IMR-90 (cell line): ENCODE measurements around the gene EXT2. TPM values are rescaled to one million over a fixed set of nuclear protein-coding genes. Genes with fewer than 3 reads are reported as not detected.

Experiments used
- ATAC-seq: fragments of 200-7000 bp; cut with Tn5 transposase; 2 replicates; pipeline ENCODE4 v1.9.1; 2020; ENCODE audit warnings: low read depth, mild to moderate bottlenecking, moderate library complexity
- BruUV-seq: library from RNA; stranded (reverse); fragments of 400-500 nt; replicated peaks from 2 replicates; lab custom pipeline; 2021; lab: Mats Ljungman, UMichigan
- CTCF ChIA-PET: fragments of 300-600 bp; formaldehyde crosslinking; extraction: SDS; loops from one replicate; lab custom pipeline; 2021; ENCODE audit warnings: antibody characterized with exemption; lab: Yijun Ruan, JAX
- POLR2A ChIA-PET: fragments of 300-600 bp; sonication (Branson Sonifier 250); formaldehyde crosslinking; loops from one replicate; lab custom pipeline; 2022; ENCODE audit warnings: antibody characterized with exemption; ENCODE audit not compliant: unreplicated experiment; lab: Charles Lee
- DNase-seq: peaks from one replicate; pipeline ENCODE4 v3.0.0; 2013
- H2AFZ ChIP-seq: replicated peaks from 2 replicates; pipeline ENCODE3; 2013; ENCODE audit warnings: low read length, mild to moderate bottlenecking; ENCODE audit not compliant: poor library complexity
- H2AK5ac ChIP-seq: 2 replicates; pipeline ENCODE4 v1.6.1; 2013; ENCODE audit warnings: low read depth, low read length, inconsistent platforms
- H2AK9ac ChIP-seq: replicated peaks from 2 replicates; pipeline ENCODE3; 2013; ENCODE audit warnings: mild to moderate bottlenecking, low read depth, low read length, moderate library complexity; ENCODE audit not compliant: poor library complexity
- H2BK120ac ChIP-seq: 2 replicates; pipeline ENCODE4 v1.6.1; 2013; ENCODE audit warnings: low read depth, low read length, inconsistent platforms
- H2BK15ac ChIP-seq: 3 replicates; pipeline ENCODE4 v1.6.1; 2013; ENCODE audit warnings: low read depth, low read length, inconsistent platforms
- H2BK20ac ChIP-seq: 2 replicates; pipeline ENCODE4 v1.6.1; 2013; ENCODE audit warnings: low read depth, mild to moderate bottlenecking, inconsistent platforms, low read length, moderate library complexity
- H2BK5ac ChIP-seq: 2 replicates; pipeline ENCODE4 v1.6.1; 2013; ENCODE audit warnings: mild to moderate bottlenecking, low read depth, low read length, inconsistent platforms; ENCODE audit not compliant: poor library complexity, severe bottlenecking
- H3K14ac ChIP-seq: replicated peaks from 2 replicates; pipeline ENCODE4 v1.6.1; 2013; ENCODE audit warnings: low read depth, low read length, inconsistent platforms
- H3K18ac ChIP-seq: 2 replicates; pipeline ENCODE4 v1.6.1; 2013; ENCODE audit warnings: low read depth, low read length, control low read depth
- H3K23ac ChIP-seq: 2 replicates; pipeline ENCODE4 v1.6.1; 2013; ENCODE audit warnings: low read depth, low read length, inconsistent platforms
- H3K27ac ChIP-seq: 2 replicates; pipeline ENCODE4 v1.5.1; 2013; ENCODE audit warnings: mild to moderate bottlenecking, control low read depth, low read length; ENCODE audit not compliant: insufficient read depth
- H3K27me3 ChIP-seq: 2 replicates; pipeline ENCODE4 v1.6.1; 2013; ENCODE audit warnings: low read length; ENCODE audit not compliant: control insufficient read depth, insufficient read depth
- H3K36me3 ChIP-seq: 2 replicates; pipeline ENCODE4 v1.6.1; 2013; ENCODE audit warnings: low read length, mixed read lengths; ENCODE audit not compliant: control insufficient read depth, insufficient read depth
- H3K4ac ChIP-seq: 2 replicates; pipeline ENCODE4 v1.6.1; 2013; ENCODE audit warnings: low read depth, low read length, inconsistent platforms
- H3K4me1 ChIP-seq: 2 replicates; pipeline ENCODE4 v1.6.1; 2013; ENCODE audit warnings: low read length, mixed read lengths; ENCODE audit not compliant: control insufficient read depth, insufficient read depth
- H3K4me2 ChIP-seq: 2 replicates; pipeline ENCODE4 v1.6.1; 2013; ENCODE audit warnings: low read depth, mild to moderate bottlenecking, control low read depth, low read length, moderate library complexity
- H3K4me3 ChIP-seq: 2 replicates; pipeline ENCODE4 v1.5.1; 2013; ENCODE audit warnings: low read depth, mild to moderate bottlenecking, control low read depth, low read length, moderate library complexity; ENCODE audit not compliant: insufficient read depth
- H3K56ac ChIP-seq: 2 replicates; pipeline ENCODE4 v1.6.1; 2013; ENCODE audit warnings: low read length, inconsistent platforms; ENCODE audit not compliant: insufficient read depth; ENCODE audit errors: extremely low read depth
- H3K79me1 ChIP-seq, 2 experiments: 2 replicates each; pipeline ENCODE4 v1.6.1; 2013; ENCODE audit warnings: low read length in 2 of 2, inconsistent platforms in 1 of 2, low read depth in 1 of 2
- H3K9ac ChIP-seq: 2 replicates; pipeline ENCODE4 v1.6.1; 2013; ENCODE audit warnings: low read depth, low read length, control low read depth
- H3K9me1 ChIP-seq: 2 replicates; pipeline ENCODE4 v1.6.1; 2013; ENCODE audit warnings: low read length, inconsistent platforms; ENCODE audit not compliant: insufficient read depth
- H3K9me3 ChIP-seq: 2 replicates; pipeline ENCODE4 v1.6.1; 2013; ENCODE audit warnings: low read length; ENCODE audit not compliant: control insufficient read depth, insufficient read depth
- H4K20me1 ChIP-seq: 2 replicates; pipeline ENCODE4 v1.6.1; 2013; ENCODE audit warnings: low read length, inconsistent platforms; ENCODE audit not compliant: insufficient read depth
- H4K5ac ChIP-seq: 2 replicates; pipeline ENCODE4 v1.6.1; 2013; ENCODE audit warnings: mild to moderate bottlenecking, low read depth, low read length, control low read depth
- H4K8ac ChIP-seq, 2 experiments: 2 replicates each; pipeline ENCODE4 v1.6.1; 2013; ENCODE audit warnings: low read depth in 2 of 2, low read length in 2 of 2, control low read depth in 1 of 2, inconsistent platforms in 1 of 2
- H4K91ac ChIP-seq: 2 replicates; pipeline ENCODE4 v1.6.1; 2013; ENCODE audit warnings: low read depth, low read length, inconsistent platforms; ENCODE audit not compliant: insufficient read depth
- CHD1 ChIP-seq: IDR thresholded peaks from 2 replicates; pipeline ENCODE4 v1.6.1; 2012; ENCODE audit warnings: low read depth, low read length, improper control_type of control experiment
- MAFK ChIP-seq: IDR thresholded peaks from 2 replicates; pipeline ENCODE4 v1.6.1; 2012; ENCODE audit warnings: low read depth, low read length, improper control_type of control experiment
- RAD21 ChIP-seq: IDR thresholded peaks from 2 replicates; pipeline ENCODE4 v1.6.1; 2012; ENCODE audit warnings: low read length, improper control_type of control experiment
- RCOR1 ChIP-seq: IDR thresholded peaks from 2 replicates; pipeline ENCODE4 v1.6.1; 2012; ENCODE audit warnings: mild to moderate bottlenecking, low read length, improper control_type of control experiment; ENCODE audit not compliant: insufficient replicate concordance
- WGBS, 2 experiments: methylation state at CpG; one replicate each; pipeline versions ENCODE4 v1.1.5 to v1.1.7; 2013; ENCODE audit warnings: missing lambda C conversion rate in 2 of 2; ENCODE audit not compliant: insufficient read length in 1 of 2; ENCODE audit errors: extremely low coverage in 2 of 2; 5-methylcytosine and 5-hydroxymethylcytosine counted together
- dilution Hi-C: fragments of 300-500 bp; cut with HindIII; formaldehyde crosslinking; loops from one replicate; pipeline ENCODE4 v1.14.3; 2018; ENCODE audit warnings: low sequenced_read_pairs; ENCODE audit not compliant: unreplicated experiment
- in situ Hi-C: fragments of 300-500 bp; cut with MboI; formaldehyde crosslinking; loops from 3 replicates; pipeline ENCODE4 v1.14.3; 2019; ENCODE audit warnings: low sequenced_read_pairs, inconsistent platforms, mixed read lengths
- intact Hi-C: fragments of 100-400 bp; cut with micrococcal nuclease; formaldehyde crosslinking; loops from 2 replicates; pipeline ENCODE4 v1.10.0; 2022
- polyA plus RNA-seq, 3 experiments: library from polyadenylated mRNA; depleted of rRNA; stranded (reverse); fragments of >200 nt; gene quantifications; 2 replicates each; pipeline ENCODE4 v1.2.3, GENCODE V29; 2012; ENCODE audit warnings: low replicate concordance in 1 of 3
- total RNA-seq: library from RNA; depleted of rRNA; stranded (reverse); fragments of >200 nt; gene quantifications from 2 replicates; pipeline ENCODE4 v1.2.3, GENCODE V29; 2012
- TF ChIP-seq, protein P1 (sequence below): conservative IDR thresholded peaks from 2 replicates; pipeline ENCODE4 v1.5.1; 2012; ENCODE audit warnings: mild to moderate bottlenecking, low read depth, low read length, improper control_type of control experiment
- TF ChIP-seq, protein P2 (sequence below): fragments of 150-350 bp; IDR thresholded peaks from 2 replicates; pipeline ENCODE4 v1.6.1; 2016; ENCODE audit warnings: low read depth, mild to moderate bottlenecking, low read length, moderate library complexity, borderline replicate concordance

The EXT2 gene
- total and polyA plus RNA-seq, 2 of the 4 experiments (the other 2 are of a cell fraction): 75.0 to 85.3 TPM

DNA sequence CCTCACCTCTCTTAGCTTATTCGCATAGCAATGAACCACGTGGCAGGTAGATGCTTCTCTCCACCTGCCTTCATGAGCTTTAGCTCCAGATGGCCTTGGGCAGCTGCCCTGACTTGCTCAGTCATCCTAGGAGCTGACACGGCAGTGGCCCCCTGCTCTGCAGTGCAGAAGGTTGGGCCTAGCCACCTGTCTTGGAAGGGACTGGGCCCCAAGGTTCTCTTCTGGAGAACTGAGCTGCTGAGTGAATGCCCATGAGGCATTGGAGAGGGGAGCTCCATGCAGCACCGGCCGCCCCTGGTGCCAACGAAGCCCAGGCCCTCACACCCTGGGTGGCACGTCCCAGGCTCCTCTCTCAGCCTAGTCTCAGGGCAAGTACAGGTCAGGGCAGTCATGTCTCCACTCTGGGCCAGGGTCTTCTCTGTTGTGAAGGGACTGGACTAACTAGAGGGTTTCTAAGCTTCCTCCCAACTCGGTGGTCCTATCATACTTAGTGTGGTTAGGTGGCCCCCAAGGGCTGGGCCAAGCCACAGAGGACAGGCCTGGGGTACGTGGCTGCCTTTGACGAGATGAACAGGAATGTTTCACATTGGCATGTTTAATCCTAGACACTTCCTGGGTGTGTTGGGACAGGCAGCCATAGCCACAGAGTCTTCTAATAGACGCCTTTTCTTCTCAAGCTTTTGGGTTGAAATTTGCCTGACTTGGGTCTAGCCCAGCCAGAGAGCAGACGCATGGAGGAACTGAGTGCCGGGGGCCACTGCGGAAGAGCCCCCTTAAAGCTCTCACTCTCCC lies 166.5 kb downstream of the EXT2 start:
- dilution Hi-C loops: no loop called here
- no peak overlapping the region for H3K4me2 ChIP-seq
- no peak overlapping the region for H3K4ac ChIP-seq
- DNase-seq: no peak
- POLR2A ChIA-PET: no interaction called here
- no peaks in the 10 kb centered on the region for H3K9me3 ChIP-seq
- H2BK120ac ChIP-seq: no peak overlapping the region
- H3K4me3 ChIP-seq: no peak overlapping the region
- H4K5ac ChIP-seq: no peak overlapping the region
- no peak overlapping the region for H3K27ac ChIP-seq
- no TSS peak for BruUV-seq
- H4K8ac ChIP-seq: no peak overlapping the region
- CTCF ChIA-PET: interaction anchor here (0.7 to 0.8 kb wide), 2 partner anchors 84 to 193 kb away, joined by 3 read pairs; no protein-coding TSS in a partner anchor
- ATAC-seq: no peak
- in situ Hi-C loops: no loop called here
- H3K36me3 ChIP-seq: no peaks in the 10 kb centered on the region
- H2BK5ac ChIP-seq: no peak overlapping the region
- H3K14ac ChIP-seq: no peak overlapping the region
- no peak overlapping the region for H2AK5ac ChIP-seq
- 78% methylated on average over 5 of the region's 14 CpGs; no CpG with 5 or more reads in 1 of the 2 experiments for WGBS, 2 experiments
- H3K4me1 ChIP-seq: no peaks in the 10 kb centered on the region
- H3K23ac ChIP-seq: no peak overlapping the region
- peak overlapping the region; percentile 37 for H2AK9ac ChIP-seq
- H2BK20ac ChIP-seq: no peak overlapping the region
- no peak overlapping the region for H3K18ac ChIP-seq
- no peak for TF ChIP-seq CHD1
- TF ChIP-seq, protein P1, sequence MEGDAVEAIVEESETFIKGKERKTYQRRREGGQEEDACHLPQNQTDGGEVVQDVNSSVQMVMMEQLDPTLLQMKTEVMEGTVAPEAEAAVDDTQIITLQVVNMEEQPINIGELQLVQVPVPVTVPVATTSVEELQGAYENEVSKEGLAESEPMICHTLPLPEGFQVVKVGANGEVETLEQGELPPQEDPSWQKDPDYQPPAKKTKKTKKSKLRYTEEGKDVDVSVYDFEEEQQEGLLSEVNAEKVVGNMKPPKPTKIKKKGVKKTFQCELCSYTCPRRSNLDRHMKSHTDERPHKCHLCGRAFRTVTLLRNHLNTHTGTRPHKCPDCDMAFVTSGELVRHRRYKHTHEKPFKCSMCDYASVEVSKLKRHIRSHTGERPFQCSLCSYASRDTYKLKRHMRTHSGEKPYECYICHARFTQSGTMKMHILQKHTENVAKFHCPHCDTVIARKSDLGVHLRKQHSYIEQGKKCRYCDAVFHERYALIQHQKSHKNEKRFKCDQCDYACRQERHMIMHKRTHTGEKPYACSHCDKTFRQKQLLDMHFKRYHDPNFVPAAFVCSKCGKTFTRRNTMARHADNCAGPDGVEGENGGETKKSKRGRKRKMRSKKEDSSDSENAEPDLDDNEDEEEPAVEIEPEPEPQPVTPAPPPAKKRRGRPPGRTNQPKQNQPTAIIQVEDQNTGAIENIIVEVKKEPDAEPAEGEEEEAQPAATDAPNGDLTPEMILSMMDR: no peak
- TF ChIP-seq, protein P2, sequence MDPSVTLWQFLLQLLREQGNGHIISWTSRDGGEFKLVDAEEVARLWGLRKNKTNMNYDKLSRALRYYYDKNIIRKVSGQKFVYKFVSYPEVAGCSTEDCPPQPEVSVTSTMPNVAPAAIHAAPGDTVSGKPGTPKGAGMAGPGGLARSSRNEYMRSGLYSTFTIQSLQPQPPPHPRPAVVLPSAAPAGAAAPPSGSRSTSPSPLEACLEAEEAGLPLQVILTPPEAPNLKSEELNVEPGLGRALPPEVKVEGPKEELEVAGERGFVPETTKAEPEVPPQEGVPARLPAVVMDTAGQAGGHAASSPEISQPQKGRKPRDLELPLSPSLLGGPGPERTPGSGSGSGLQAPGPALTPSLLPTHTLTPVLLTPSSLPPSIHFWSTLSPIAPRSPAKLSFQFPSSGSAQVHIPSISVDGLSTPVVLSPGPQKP: no peak
- TF ChIP-seq RCOR1: no peak
- no peak for TF ChIP-seq RAD21
- no peak for TF ChIP-seq MAFK
- no peak overlapping the region for H2BK15ac ChIP-seq
- no peak overlapping the region for H3K56ac ChIP-seq
- H4K91ac ChIP-seq: no peak overlapping the region
- H3K9ac ChIP-seq: no peak overlapping the region
- H2AFZ ChIP-seq: no peak overlapping the region
- no peaks in the 10 kb centered on the region for H3K79me1 ChIP-seq
- no peaks in the 10 kb centered on the region for H4K20me1 ChIP-seq
- peaks cover 2% of the 10 kb centered on the region; the same call in 1 of the 2 replicates for H3K27me3 ChIP-seq
- H3K9me1 ChIP-seq: no peaks in the 10 kb centered on the region
- intact Hi-C loops: no loop called here
